ENCODE results near the gene SMIM44. TPM values are rescaled to one million over a fixed set of nuclear protein-coding genes. Genes with fewer than 3 reads are reported as not detected.

SMIM44 gene
- total RNA-seq, 4 donors from 2014 or later = not detected

- DNase-seq (ENCODE audit: low spot score in 2 of 2) = no peak
- TF ChIP-seq POLR2A (IDR thresholded peaks at IDR 0.05) = no peak
- intact Hi-C loops (cut with DNase I; ENCODE audit: low total_unique reads) = no loop called here
- 76 to 78% methylated on average over 26 to 31 of the region's 31 CpGs for WGBS, 2 donors
- no peak overlapping the region for H3K4me3 ChIP-seq (ENCODE audit: low read depth, poor library complexity, severe bottlenecking)
These were observed 18.5 kb downstream of the SMIM44 start for GRCh38 chr19:3464587-3465235.

GRCh38 chr19:3463714-3464586, 19.3 kb downstream of the SMIM44 start:
- no peak overlapping the region for H3K4me3 ChIP-seq (ENCODE audit: low read depth, poor library complexity, severe bottlenecking)
- DNase-seq (ENCODE audit: low spot score in 2 of 2) = no peak
- TF ChIP-seq CTCF (IDR thresholded peaks at IDR 0.05) = no peak
- TF ChIP-seq POLR2A (IDR thresholded peaks at IDR 0.05) = no peak
- WGBS, 2 donors = 84 to 86% methylated on average over 43 to 56 of the region's 57 CpGs
- intact Hi-C loops (cut with DNase I; ENCODE audit: low total_unique reads) = no loop called here

GRCh38 chr19:3462991-3463713, 20.1 kb downstream of the SMIM44 start:
- 81 to 85% methylated on average over 26 to 49 of the region's 58 CpGs for WGBS, 2 donors
- H3K4me3 ChIP-seq (ENCODE audit: low read depth, poor library complexity, severe bottlenecking) = no peak overlapping the region
- DNase-seq (ENCODE audit: low spot score in 2 of 2) = no peak
- TF ChIP-seq POLR2A (IDR thresholded peaks at IDR 0.05) (no peak), CTCF (IDR thresholded peaks at IDR 0.05) (no peak)
- intact Hi-C loops (cut with DNase I; ENCODE audit: low total_unique reads) = no loop called here

GRCh38 chr19:3459965-3460582, 23.2 kb downstream of the SMIM44 start:
- intact Hi-C loops (cut with DNase I; ENCODE audit: low total_unique reads) = no loop called here

GRCh38 chr19:3459089-3459881, 24.0 kb downstream of the SMIM44 start:
- 49 to 51% methylated on average over 26 of the region's 26 CpGs for WGBS, 2 donors
- TF ChIP-seq CTCF (IDR thresholded peaks at IDR 0.05) (no peak), POLR2A (IDR thresholded peaks at IDR 0.05) (no peak)
- DNase-seq (ENCODE audit: low spot score in 2 of 2) = peak; percentile 82 to 95
- no peak overlapping the region for H3K4me3 ChIP-seq (ENCODE audit: low read depth, poor library complexity, severe bottlenecking)
- intact Hi-C loops (cut with DNase I; ENCODE audit: low total_unique reads) = no loop called here

More at GRCh38 chr19:3459965-3460582, 23.2 kb downstream of the SMIM44 start:
- TF ChIP-seq POLR2A (IDR thresholded peaks at IDR 0.05) = no peak
- no peak for TF ChIP-seq CTCF (IDR thresholded peaks at IDR 0.05)
- 73 to 77% methylated on average over 15 of the region's 15 CpGs for WGBS, 2 donors
- no peak for DNase-seq (ENCODE audit: low spot score in 2 of 2)
- H3K4me3 ChIP-seq (ENCODE audit: low read depth, poor library complexity, severe bottlenecking) = no peak overlapping the region
